Spleen (tissue), 11 donors: ENCODE measurements around the gene FKBP8. TPM values are rescaled to one million over a fixed set of nuclear protein-coding genes. Genes with fewer than 3 reads are reported as not detected.

Experiments
- DNase-seq: peaks from one replicate; pipeline ENCODE4 v3.0.0-alpha.2; 2020
- H3K27ac ChIP-seq, 8 donors: fragments of 200-600 bp; sonication (generic) in 7 of 8; 1 replicate in 4 of 8; 2 replicates in 4 of 8; pipeline versions ENCODE4 v1.5.0 to v1.8.0; 2016 to 2021; ENCODE audit warnings: inconsistent platforms in 4 of 8, mild to moderate bottlenecking in 4 of 8, moderate library complexity in 1 of 8
- H3K27me3 ChIP-seq, 7 donors: fragments of 200-600 bp; sonication (generic) in 6 of 7; replicated peaks in 1 of 7; 1 replicate in 4 of 7; 2 replicates in 3 of 7; pipeline versions ENCODE4 v1.5.0 to v1.8.0; 2016 to 2021; ENCODE audit warnings: inconsistent platforms in 3 of 7, mild to moderate bottlenecking in 1 of 7
- H3K36me3 ChIP-seq, 6 donors: fragments of 200-600 bp; sonication (generic) in 5 of 6; 1 replicate in 4 of 6; 2 replicates in 2 of 6; pipeline versions ENCODE4 v1.5.0 to v1.8.0; 2016 to 2021; ENCODE audit warnings: inconsistent platforms in 2 of 6
- H3K4me1 ChIP-seq, 6 donors: fragments of 200-600 bp; sonication (generic) in 5 of 6; 1 replicate in 3 of 6; 2 replicates in 3 of 6; pipeline versions ENCODE4 v1.5.0 to v1.8.0; 2016 to 2021; ENCODE audit warnings: inconsistent platforms in 3 of 6
- H3K4me3 ChIP-seq, 8 donors: fragments of 200-600 bp; sonication (generic) in 7 of 8; 1 replicate in 4 of 8; 2 replicates in 4 of 8; pipeline versions ENCODE4 v1.5.0 to v1.8.0; 2016 to 2021; ENCODE audit warnings: inconsistent platforms in 4 of 8, mild to moderate bottlenecking in 4 of 8, moderate library complexity in 2 of 8
- H3K9me3 ChIP-seq, 8 donors: fragments of 200-600 bp; sonication (generic) in 7 of 8; 1 replicate in 4 of 8; 2 replicates in 4 of 8; pipeline versions ENCODE4 v1.5.0 to v1.8.0; 2016 to 2021; ENCODE audit warnings: inconsistent platforms in 4 of 8
- POLR2A ChIP-seq, 3 donors: fragments of 450-650 bp; IDR thresholded peaks; one replicate each; pipeline ENCODE4 v1.5.1; 2017; ENCODE audit warnings: antibody characterized with exemption in 3 of 3, mild to moderate bottlenecking in 1 of 3
- POLR2AphosphoS5 ChIP-seq, 3 donors: sonication (generic); formaldehyde crosslinking; IDR thresholded peaks; one replicate each; pipeline ENCODE4 v1.5.1; 2017; ENCODE audit warnings: antibody characterized with exemption in 3 of 3
- WGBS, 5 donors: extraction: QIAGEN DNeasy Blood & Tissue Kit in 3 of 5; methylation state at CpG; one replicate each; pipeline versions ENCODE4 v1.1.5 to v1.1.7; 2013 to 2018; 5-methylcytosine and 5-hydroxymethylcytosine counted together
- intact Hi-C: fragments of 100-400 bp; cut with DNase I; formaldehyde crosslinking; loops from one replicate; pipeline ENCODE4 v1.15.0; 2023; ENCODE audit warnings: low total_unique reads
- polyA plus RNA-seq, 3 donors: library from polyadenylated mRNA; stranded (reverse); fragments of 200-250 nt; gene quantifications; one replicate each; pipeline ENCODE4 v1.2.1, GENCODE V29; 2013
- total RNA-seq, 7 donors: library from RNA; depleted of rRNA in 3 of 7; stranded (reverse); fragments of >200 nt in 3 of 7; fragmentation: NEBNext Ultra II Directional in 4 of 7; extraction: Animal tissue kit (Norgen Biotek cat#: 25700) in 4 of 7; gene quantifications; one replicate each; pipeline versions ENCODE4 v1.1.0 to v1.2.1, GENCODE V29; 2016 to 2021
- TF ChIP-seq, protein P1 (sequence below), 11 experiments: fragments of 200-600 bp in 7 of 11; fragments of 450-650 bp in 4 of 11; sonication (generic) in 4 of 11; IDR thresholded peaks in 8 of 11; conservative IDR thresholded peaks in 3 of 11; 1 replicate in 7 of 11; 2 replicates in 4 of 11; pipeline versions ENCODE4 v1.4.0 to v1.8.0; 2016 to 2021; ENCODE audit warnings: antibody characterized with exemption in 11 of 11, inconsistent platforms in 4 of 11, mild to moderate bottlenecking in 1 of 11
- donor health status: healthy with polysubstance abuse.
- donor health status: DM: no; HTN: no; CAD: no; lungs with moderate emphysema.
- donor health status: DM: no; HTN: no; CAD: no.
- donor health status: Bipolar disorder and iron deficiency.
- donor health status: healthy.
- donor health status: DM: no; HTN: no; CAD: no.
- donor health status: DM: yes; HTN: yes; CAD: no.

FKBP8 gene
- total and polyA plus RNA-seq, 10 donors: 131 to 309 (median 202) TPM

DNA sequence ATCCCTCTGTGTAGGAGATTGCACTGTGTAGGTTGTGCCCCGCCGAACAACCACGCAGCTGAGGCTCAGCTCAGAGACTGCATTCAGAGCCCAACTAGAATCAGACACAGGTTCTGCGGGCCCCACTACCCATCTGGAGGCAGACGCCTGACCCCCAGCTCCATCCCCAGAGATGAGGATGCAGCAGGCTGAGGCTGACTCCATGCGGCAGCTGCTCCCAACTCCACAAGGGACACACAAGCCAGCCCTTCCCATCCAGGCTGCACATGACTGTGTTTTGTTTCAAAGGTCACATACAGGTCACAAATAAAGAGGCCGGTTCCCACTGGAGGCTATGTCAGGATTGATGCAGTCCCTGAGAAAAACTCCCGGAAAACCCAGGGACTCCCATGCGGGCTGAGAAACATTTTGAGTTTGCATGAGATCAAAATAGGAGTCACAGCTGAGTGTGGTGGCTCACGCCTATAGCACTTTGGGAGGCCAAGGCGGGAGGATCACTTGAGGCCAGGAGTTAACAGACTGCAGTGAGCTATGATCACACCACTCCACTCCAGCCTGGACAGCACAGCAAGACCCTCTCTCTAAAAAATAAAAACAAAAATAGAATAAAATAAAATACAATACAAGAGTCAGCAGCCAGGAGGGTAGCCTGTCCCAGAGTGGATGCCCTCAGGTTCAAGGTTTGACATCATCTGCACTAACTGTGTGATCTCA is 35.5 kb downstream of the FKBP8 start:
- H3K36me3 ChIP-seq: peaks cover 0 to 10% (median 0%) of the 10 kb centered on the region in 6 donors
- peak; percentile 63 for DNase-seq
- peak overlapping the region in 7 of 8 donors; percentile 41 to 89 (median 65) for H3K27ac ChIP-seq
- TF ChIP-seq POLR2A (IDR thresholded peaks at IDR 0.05) (no peak), POLR2AphosphoS5 (IDR thresholded peaks at IDR 0.05) (peak in 2 of 3 donors; percentile 9 to 10)
- no peaks in the 10 kb centered on the region for H3K9me3 ChIP-seq
- whole genome bisulfite sequencing, 5 donors: 75 to 86% (median 82%) methylated on average over 5 to 11 of the region's 11 CpGs
- H3K27me3 ChIP-seq: no peaks in the 10 kb centered on the region
- peaks cover 59 to 99% (median 81%) of the 10 kb centered on the region in 6 donors for H3K4me1 ChIP-seq
- H3K4me3 ChIP-seq: no peak overlapping the region
- intact Hi-C loops: no loop called here

DNA sequence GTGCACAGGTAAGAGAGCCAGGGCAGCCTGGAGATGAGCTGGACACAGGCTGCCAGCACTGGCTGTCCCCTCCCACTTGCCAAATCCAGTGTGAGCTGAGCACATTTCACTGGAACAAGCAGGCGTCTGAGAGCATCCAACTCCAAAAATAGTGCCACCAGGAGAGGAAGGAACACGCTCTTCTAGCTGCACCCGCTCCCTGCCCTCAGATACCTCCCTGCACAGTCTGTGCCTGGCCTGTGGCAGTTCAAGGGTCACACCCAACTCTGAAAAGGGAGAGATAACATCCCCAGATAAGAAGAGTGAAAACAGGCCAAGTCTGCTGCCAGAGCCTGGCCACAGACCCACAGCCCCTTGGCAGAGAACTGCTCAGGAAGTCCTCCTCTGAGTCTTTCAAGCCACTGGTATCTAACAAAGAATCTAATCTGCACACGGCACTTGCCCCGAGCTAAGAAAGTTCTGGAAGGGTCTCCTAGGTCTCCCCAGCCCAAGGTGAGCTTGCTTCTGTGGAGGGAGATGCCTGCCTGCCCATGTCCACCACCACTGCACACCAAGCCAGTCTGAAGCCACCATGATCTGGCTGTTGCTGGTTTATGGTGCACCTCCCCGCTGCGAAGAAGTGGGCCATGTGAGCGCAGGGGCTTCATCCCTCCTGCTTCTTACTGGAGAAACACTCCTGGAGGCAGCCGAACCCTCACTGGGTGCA is 36.2 kb downstream of the FKBP8 start:
- Histone ChIP-seq H3K27ac (peak overlapping the region; percentile 6 to 89 (median 60)), H3K4me1 (peaks cover 64 to 99% (median 85%) of the 10 kb centered on the region in 6 donors), H3K4me3 (no peak overlapping the region), H3K27me3 (no peaks in the 10 kb centered on the region), H3K9me3 (no peaks in the 10 kb centered on the region), H3K36me3 (peaks cover 0 to 8% (median 0%) of the 10 kb centered on the region in 6 donors)
- TF ChIP-seq POLR2A (IDR thresholded peaks at IDR 0.05) (no peak), POLR2AphosphoS5 (IDR thresholded peaks at IDR 0.05) (peak in 2 of 3 donors; percentile 47 to 65)
- TF ChIP-seq, protein P1, sequence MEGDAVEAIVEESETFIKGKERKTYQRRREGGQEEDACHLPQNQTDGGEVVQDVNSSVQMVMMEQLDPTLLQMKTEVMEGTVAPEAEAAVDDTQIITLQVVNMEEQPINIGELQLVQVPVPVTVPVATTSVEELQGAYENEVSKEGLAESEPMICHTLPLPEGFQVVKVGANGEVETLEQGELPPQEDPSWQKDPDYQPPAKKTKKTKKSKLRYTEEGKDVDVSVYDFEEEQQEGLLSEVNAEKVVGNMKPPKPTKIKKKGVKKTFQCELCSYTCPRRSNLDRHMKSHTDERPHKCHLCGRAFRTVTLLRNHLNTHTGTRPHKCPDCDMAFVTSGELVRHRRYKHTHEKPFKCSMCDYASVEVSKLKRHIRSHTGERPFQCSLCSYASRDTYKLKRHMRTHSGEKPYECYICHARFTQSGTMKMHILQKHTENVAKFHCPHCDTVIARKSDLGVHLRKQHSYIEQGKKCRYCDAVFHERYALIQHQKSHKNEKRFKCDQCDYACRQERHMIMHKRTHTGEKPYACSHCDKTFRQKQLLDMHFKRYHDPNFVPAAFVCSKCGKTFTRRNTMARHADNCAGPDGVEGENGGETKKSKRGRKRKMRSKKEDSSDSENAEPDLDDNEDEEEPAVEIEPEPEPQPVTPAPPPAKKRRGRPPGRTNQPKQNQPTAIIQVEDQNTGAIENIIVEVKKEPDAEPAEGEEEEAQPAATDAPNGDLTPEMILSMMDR (IDR thresholded peaks at IDR 0.05 in 8 of 11, conservative IDR thresholded peaks at IDR 0.05 in 3 of 11): no peak
- peak; percentile 72 for DNase-seq
- intact Hi-C loops: no loop called here
- 54 to 65% (median 58%) methylated on average over 8 to 9 of the region's 9 CpGs for WGBS, 5 donors

DNA sequence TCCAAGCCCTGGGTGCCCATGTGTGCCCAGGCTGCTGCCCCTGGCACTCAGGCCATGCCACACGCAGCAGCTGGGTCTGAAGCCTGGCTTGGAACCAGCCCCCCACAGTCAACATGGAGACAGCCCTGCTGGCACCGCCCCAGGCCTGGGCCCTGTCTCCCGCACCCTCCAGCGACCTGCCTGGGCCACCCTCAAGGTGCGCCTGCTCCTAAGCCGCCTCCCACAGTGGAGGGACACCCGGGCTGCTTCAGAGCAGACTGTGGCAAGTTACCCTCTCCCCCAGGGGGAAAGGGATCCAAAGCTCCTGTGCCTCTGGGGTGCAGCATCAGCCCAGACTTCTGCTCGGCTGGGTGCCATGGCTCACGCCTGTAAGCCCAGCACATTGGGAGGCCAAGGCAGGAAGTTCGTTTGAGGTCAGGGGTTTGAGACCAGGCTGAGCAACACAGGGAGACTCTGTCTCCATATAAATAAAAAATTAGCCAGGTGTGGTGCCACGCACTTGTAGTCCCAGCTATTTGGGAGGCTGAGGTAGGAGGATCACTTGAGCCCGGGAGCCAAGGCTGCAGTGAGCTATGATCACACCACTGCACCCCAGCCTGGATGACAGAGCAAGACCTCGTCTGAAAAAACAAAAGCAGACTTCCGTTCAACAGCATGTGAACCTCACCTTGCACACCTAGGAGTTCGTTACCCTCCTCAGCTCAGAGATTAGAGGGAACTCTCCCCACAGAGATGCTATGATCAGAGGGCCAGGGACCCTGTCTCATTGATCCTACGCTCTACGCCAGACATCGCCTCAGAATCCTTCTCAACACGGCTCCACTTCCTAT is 37.1 kb downstream of the FKBP8 start:
- no peak overlapping the region for H3K4me3 ChIP-seq
- DNase-seq: peak; percentile 78
- H3K9me3 ChIP-seq: no peaks in the 10 kb centered on the region
- intact Hi-C loops: no loop called here
- WGBS, 5 donors: 72 to 81% (median 73%) methylated on average over 12 to 19 of the region's 19 CpGs
- H3K27ac ChIP-seq: peak overlapping the region; percentile 9 to 89 (median 52)
- TF ChIP-seq POLR2A (IDR thresholded peaks at IDR 0.05) (no peak), POLR2AphosphoS5 (IDR thresholded peaks at IDR 0.05) (peak in 1 of 3 donors; percentile 57)
- TF ChIP-seq, protein P1 (IDR thresholded peaks at IDR 0.05 in 8 of 11, conservative IDR thresholded peaks at IDR 0.05 in 3 of 11): no peak
- H3K4me1 ChIP-seq: peaks cover 73 to 99% (median 92%) of the 10 kb centered on the region in 6 donors
- peaks cover 0 to 9% (median 0%) of the 10 kb centered on the region in 6 donors for H3K36me3 ChIP-seq
- H3K27me3 ChIP-seq: no peaks in the 10 kb centered on the region

DNA sequence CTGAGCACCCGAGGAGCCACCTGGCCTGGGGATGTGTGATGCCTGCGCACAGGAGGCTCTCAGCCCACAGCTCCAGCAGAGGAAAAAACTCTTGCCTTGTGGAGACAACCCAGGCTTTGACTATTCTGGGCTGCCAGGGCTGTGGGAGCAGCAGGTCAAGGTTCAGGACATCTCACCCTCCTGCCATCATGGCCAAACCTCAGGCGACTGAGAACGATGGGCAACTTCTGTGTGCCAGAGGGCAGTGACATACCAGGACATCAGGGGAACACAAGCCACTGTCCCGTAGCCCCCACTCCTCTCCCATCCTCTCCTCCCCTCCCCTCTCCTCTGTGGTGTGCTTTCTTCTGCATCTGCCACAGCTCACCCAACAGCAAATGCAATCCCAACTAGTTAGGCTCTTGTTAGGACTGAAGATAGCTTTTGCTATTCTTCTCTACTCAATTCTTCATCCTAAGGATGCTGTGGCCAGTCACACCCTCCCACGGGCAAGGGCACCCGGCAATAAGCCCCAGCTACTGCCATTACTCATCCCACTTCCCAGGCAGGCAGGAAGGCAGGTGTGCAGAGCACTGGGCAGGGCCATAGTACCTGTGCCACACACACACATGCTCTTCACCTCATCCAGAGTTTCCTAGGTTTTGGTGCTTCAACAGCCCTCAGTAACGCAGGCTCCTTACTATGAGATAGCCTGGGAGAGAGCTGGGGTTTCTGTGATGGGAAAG is 38.3 kb downstream of the FKBP8 start:
- peaks cover 83 to 100% (median 98%) of the 10 kb centered on the region in 6 donors for H3K4me1 ChIP-seq
- no peaks in the 10 kb centered on the region for H3K9me3 ChIP-seq
- H3K4me3 ChIP-seq: no peak overlapping the region
- TF ChIP-seq, protein P1 (IDR thresholded peaks at IDR 0.05 in 8 of 11, conservative IDR thresholded peaks at IDR 0.05 in 3 of 11): no peak
- TF ChIP-seq POLR2A (IDR thresholded peaks at IDR 0.05) (no peak), POLR2AphosphoS5 (IDR thresholded peaks at IDR 0.05) (no peak)
- WGBS, 5 donors: 69 to 85% (median 81%) methylated on average over 6 to 8 of the region's 8 CpGs
- peaks cover 0 to 16% (median 0%) of the 10 kb centered on the region in 6 donors for H3K36me3 ChIP-seq
- DNase-seq: no peak
- no peaks in the 10 kb centered on the region for H3K27me3 ChIP-seq
- intact Hi-C loops: no loop called here
- H3K27ac ChIP-seq: peak overlapping the region in 4 of 8 donors; percentile 54 to 89 (median 88)
